ENCODE data around the gene FOXD4L1. TPM values are rescaled to one million over a fixed set of nuclear protein-coding genes. Genes with fewer than 3 reads are reported as not detected.
A peak's percentile ranks its signal among the peaks of the same experiment; 100 is the strongest.
"Not testable (repeated sequence)": the region's sequence is repeated elsewhere in the genome, so short reads cannot be mapped to it uniquely, and the experiment has no call there.

FOXD4L1 gene
- total and polyA plus RNA-seq, 4 donors: 0.10 to 0.27 (median 0.16) TPM; not detected in 1

DNA sequence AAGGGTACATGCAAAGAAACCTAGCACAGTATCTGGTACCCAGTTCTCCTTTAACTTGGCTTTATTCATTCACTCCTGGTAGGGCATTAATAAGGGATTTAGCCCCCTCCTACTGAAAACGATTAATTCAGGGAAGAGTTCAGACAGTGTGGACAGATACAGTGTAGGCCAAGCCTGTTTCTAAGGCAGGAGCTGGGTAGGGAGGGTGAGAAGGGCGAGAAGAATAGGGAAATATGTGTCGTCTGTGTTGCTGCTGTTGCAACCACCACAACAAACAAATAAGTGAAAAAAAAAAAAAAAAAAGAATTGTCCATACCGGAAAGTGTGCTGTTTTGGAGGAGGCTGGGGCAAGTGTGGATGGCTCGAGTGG is 42.4 kb downstream of the FOXD4L1 start:
- 7 to 20% methylated on average over 2 to 4 of the region's 5 CpGs for WGBS, 2 donors
- intact Hi-C loops (cut with DNase I); H3K9me3 ChIP-seq (ENCODE audit: control insufficient read depth, low read length); H3K27ac ChIP-seq (ENCODE audit: low read depth in 1 of 2, low read length in 2 of 2); H3K27me3 ChIP-seq (ENCODE audit: control insufficient read depth in 1 of 2, insufficient read depth in 2 of 2, low read length in 1 of 2); H3K36me3 ChIP-seq (ENCODE audit: control insufficient read depth in 1 of 2, insufficient read depth in 2 of 2, low read length in 1 of 2); DNase-seq; H3K4me1 ChIP-seq (ENCODE audit: control insufficient read depth in 1 of 2, insufficient read depth in 2 of 2, low read length in 2 of 2); H3K4me3 ChIP-seq (ENCODE audit: low read length in 2 of 2): not testable (repeated sequence)
- peak; percentile 23 for ATAC-seq (ENCODE audit: low FRiP score)

DNA sequence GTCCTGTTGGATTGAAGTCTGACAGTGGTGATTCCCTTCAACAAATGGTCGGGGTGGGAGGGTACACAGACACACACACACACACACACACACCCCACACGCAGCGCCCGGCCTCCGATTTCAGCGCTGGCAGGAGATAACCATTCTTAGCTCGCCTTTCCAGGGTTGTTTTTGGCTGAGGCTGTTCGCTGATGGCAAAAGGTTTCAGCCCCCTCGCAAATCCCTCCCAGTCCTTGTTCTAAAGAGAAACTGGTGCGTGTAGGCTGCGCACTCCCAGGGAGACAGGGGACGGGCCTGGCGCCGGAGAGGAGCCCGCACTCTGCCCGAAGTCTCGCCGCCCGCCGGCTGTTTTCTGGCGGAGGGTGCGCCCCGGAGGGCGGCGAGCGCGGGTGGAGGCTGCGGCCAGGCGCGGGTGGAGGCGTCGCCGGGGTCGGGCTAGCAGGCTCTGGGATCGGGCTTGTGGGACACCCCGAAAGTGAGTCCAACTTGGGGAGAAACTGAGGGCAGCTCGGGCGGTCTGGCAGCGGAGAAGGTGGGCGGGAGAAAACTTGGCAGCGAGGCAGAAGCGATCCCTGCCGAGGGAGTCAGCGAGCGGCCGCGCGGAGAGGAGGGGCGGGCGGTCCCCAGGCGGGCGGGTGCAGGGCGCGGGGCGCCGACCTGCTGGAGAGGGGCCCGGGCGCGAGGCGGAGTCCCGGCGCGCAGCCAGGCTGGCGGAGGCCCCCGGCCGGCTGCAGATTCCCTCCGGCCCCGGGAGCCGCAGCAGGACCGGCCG is 42.9 kb downstream of the FOXD4L1 start:
- ATAC-seq (ENCODE audit: low FRiP score) (peak; percentile 78), DNase-seq (peak; percentile 72 to 78)
- intact Hi-C loops (cut with DNase I); H3K9me3 ChIP-seq (ENCODE audit: control insufficient read depth, low read length); H3K36me3 ChIP-seq (ENCODE audit: control insufficient read depth in 1 of 2, insufficient read depth in 2 of 2, low read length in 1 of 2); H3K27me3 ChIP-seq (ENCODE audit: control insufficient read depth in 1 of 2, insufficient read depth in 2 of 2, low read length in 1 of 2); H3K4me1 ChIP-seq (ENCODE audit: control insufficient read depth in 1 of 2, insufficient read depth in 2 of 2, low read length in 2 of 2): not testable (repeated sequence)
- peak overlapping the region; percentile 38 to 47 for H3K4me3 ChIP-seq (ENCODE audit: low read length in 2 of 2)
- peak overlapping the region in 1 of 2 donors; percentile 18 for H3K27ac ChIP-seq (ENCODE audit: low read depth in 1 of 2, low read length in 2 of 2)
- 0 to 1% methylated on average over 23 to 71 of the region's 71 CpGs for WGBS, 2 donors

DNA sequence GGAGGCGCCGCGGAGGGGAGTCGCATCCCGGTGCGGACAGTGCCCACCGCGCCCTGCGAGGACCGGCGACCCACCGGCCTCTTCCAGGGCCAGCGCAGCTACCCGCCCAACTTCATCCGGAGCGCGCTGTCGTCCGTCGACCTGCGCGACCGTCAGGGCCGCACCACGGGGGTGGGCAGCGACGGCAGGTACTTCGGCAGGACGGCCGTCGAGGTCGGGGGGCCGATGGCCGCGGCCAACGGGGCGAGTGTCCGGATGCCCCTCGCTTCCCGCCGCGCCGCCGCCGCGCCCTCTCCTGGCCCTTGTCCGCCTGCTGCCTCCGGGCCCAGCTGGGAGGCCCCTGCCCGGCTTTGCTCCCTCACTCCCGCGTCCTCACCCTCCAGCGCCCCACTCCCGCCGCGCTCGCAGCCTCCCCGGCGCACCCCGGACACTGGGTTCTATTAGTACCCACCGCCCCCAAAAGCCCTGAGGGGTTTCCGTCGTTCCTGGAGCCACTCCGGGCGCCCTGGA is 43.6 kb downstream of the FOXD4L1 start:
- H3K4me3 ChIP-seq (ENCODE audit: low read length in 2 of 2): peak overlapping the region in 1 of 2 donors; percentile 47
- H3K27me3 ChIP-seq (ENCODE audit: control insufficient read depth in 1 of 2, insufficient read depth in 2 of 2, low read length in 1 of 2); H3K9me3 ChIP-seq (ENCODE audit: control insufficient read depth, low read length); H3K4me1 ChIP-seq (ENCODE audit: control insufficient read depth in 1 of 2, insufficient read depth in 2 of 2, low read length in 2 of 2); H3K36me3 ChIP-seq (ENCODE audit: control insufficient read depth in 1 of 2, insufficient read depth in 2 of 2, low read length in 1 of 2); H3K27ac ChIP-seq (ENCODE audit: low read depth in 1 of 2, low read length in 2 of 2); intact Hi-C loops (cut with DNase I): not testable (repeated sequence)
- DNase-seq (peak; percentile 40 to 63), ATAC-seq (ENCODE audit: low FRiP score) (peak; percentile 59)
- 1 to 2% methylated on average over 23 to 64 of the region's 64 CpGs for WGBS, 2 donors

DNA sequence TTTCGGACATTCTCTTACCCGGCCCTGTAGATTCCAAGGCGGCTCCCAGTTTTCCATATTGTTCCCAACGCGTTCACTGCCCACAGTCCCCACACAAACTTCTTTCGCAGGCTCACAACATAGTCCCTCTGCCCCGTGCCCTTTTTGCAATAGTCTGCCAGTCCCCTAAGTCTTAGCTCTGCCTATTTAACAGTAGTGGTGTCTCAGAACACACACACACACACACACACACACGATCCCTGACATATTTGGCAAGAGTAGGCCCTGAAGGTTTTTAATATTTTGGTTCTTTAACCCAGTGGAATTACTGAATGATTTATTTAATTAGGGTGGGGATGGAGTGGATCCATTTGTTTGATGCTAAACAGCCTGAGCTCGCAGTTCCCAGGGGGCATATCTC is 44.1 kb downstream of the FOXD4L1 start:
- H3K9me3 ChIP-seq (ENCODE audit: control insufficient read depth, low read length); H3K4me1 ChIP-seq (ENCODE audit: control insufficient read depth in 1 of 2, insufficient read depth in 2 of 2, low read length in 2 of 2); H3K4me3 ChIP-seq (ENCODE audit: low read length in 2 of 2); H3K27me3 ChIP-seq (ENCODE audit: control insufficient read depth in 1 of 2, insufficient read depth in 2 of 2, low read length in 1 of 2); H3K36me3 ChIP-seq (ENCODE audit: control insufficient read depth in 1 of 2, insufficient read depth in 2 of 2, low read length in 1 of 2); H3K27ac ChIP-seq (ENCODE audit: low read depth in 1 of 2, low read length in 2 of 2); intact Hi-C loops (cut with DNase I); DNase-seq: not testable (repeated sequence)
- WGBS, 2 donors: 19 to 39% methylated on average over 4 to 7 of the region's 9 CpGs
- ATAC-seq (ENCODE audit: low FRiP score): peak; percentile 4

Other genes with a start within 250 kb of the FOXD4L1 start
- under 1 TPM; 0.45 to 0.87 TPM for gene PAX8, start 219.7 kb upstream of the FOXD4L1 start, total RNA-seq
- gene PAX8, start 219.7 kb upstream of the FOXD4L1 start, polyA plus RNA-seq: under 1 TPM in 1 of 2 donors, not detected in 1; 1.00 TPM
- 10 to 100 TPM; 29.1 to 35.3 TPM for gene ZNG1B, start 61.0 kb upstream of the FOXD4L1 start, total RNA-seq
- gene ZNG1B, start 61.0 kb upstream of the FOXD4L1 start, polyA plus RNA-seq: 10 to 100 TPM; 28.6 to 43.1 TPM
- 10 to 100 TPM; 16.1 to 27.9 TPM for gene RABL2A, start 128.6 kb downstream of the FOXD4L1 start, total RNA-seq
- gene RABL2A, start 128.6 kb downstream of the FOXD4L1 start, polyA plus RNA-seq: 10 to 100 TPM in 1 of 2 donors, 1 to 10 TPM in 1; 8.9 to 27.8 TPM